ENCODE results near the gene ARMC7. TPM values are rescaled to one million over a fixed set of nuclear protein-coding genes. Genes with fewer than 3 reads are reported as not detected.
"Not testable (repeated sequence)": the region's sequence is repeated elsewhere in the genome, so short reads cannot be mapped to it uniquely, and the experiment has no call there.

ARMC7 gene
- total RNA-seq, 2 donors from 2014 or later = 8.9 to 9.3 TPM

GRCh38 chr17:75115555-75115954 lies 5.8 kb downstream of the ARMC7 start:
- Mint-ChIP-seq H3K27me3 (no peaks in the 10 kb centered on the region), H3K36me3 (ENCODE audit: low read depth) (peaks cover 7% of the 10 kb centered on the region), H3K27ac (peak overlapping the region; percentile 96), H3K4me1 (peaks cover 28% of the 10 kb centered on the region), H3K4me3 (no peak overlapping the region)
- H3K9me3 ChIP-seq (ENCODE audit: control insufficient read depth, low read length, poor library complexity, severe bottlenecking) = no peaks in the 10 kb centered on the region
- no peak for ATAC-seq
- no peak for DNase-seq

GRCh38 chr17:75116737-75117136 lies 7.0 kb downstream of the ARMC7 start:
- H3K27me3 Mint-ChIP-seq = no peaks in the 10 kb centered on the region
- ATAC-seq (no peak), DNase-seq (no peak)
- no peak overlapping the region for H3K4me3 Mint-ChIP-seq
- H3K27ac Mint-ChIP-seq = no peak overlapping the region
- H3K36me3 Mint-ChIP-seq (ENCODE audit: low read depth) = peaks cover 7% of the 10 kb centered on the region
- H3K4me1 Mint-ChIP-seq = peaks cover 29% of the 10 kb centered on the region
- H3K9me3 ChIP-seq (ENCODE audit: control insufficient read depth, low read length, poor library complexity, severe bottlenecking) = no peaks in the 10 kb centered on the region

- no peak for DNase-seq
- Mint-ChIP-seq H3K27ac (peak overlapping the region; percentile 43), H3K36me3 (ENCODE audit: low read depth) (peaks cover 5% of the 10 kb centered on the region), H3K4me1 (peaks cover 24% of the 10 kb centered on the region), H3K27me3 (no peaks in the 10 kb centered on the region), H3K4me3 (no peak overlapping the region)
- no peaks in the 10 kb centered on the region for H3K9me3 ChIP-seq (ENCODE audit: control insufficient read depth, low read length, poor library complexity, severe bottlenecking)
- ATAC-seq = no peak
Measured at GRCh38 chr17:75118307-75118706, 8.5 kb downstream of the ARMC7 start.

- Mint-ChIP-seq H3K27ac (peak overlapping the region; percentile 78), H3K36me3 (ENCODE audit: low read depth) (peaks cover 7% of the 10 kb centered on the region)
Measured at GRCh38 chr17:75124041-75124818, 14.5 kb downstream of the ARMC7 start.

GRCh38 chr17:75124819-75125162 lies 15.0 kb downstream of the ARMC7 start:
- peaks cover 24% of the 10 kb centered on the region for H3K4me1 Mint-ChIP-seq
- H3K4me3 Mint-ChIP-seq = peak overlapping the region; percentile 52
- peaks cover 7% of the 10 kb centered on the region for H3K36me3 Mint-ChIP-seq (ENCODE audit: low read depth)

More at GRCh38 chr17:75124041-75124818, 14.5 kb downstream of the ARMC7 start:
- Mint-ChIP-seq H3K27me3 (no peaks in the 10 kb centered on the region), H3K4me1 (peaks cover 21% of the 10 kb centered on the region), H3K4me3 (peak overlapping the region; percentile 21)
- H3K9me3 ChIP-seq (ENCODE audit: control insufficient read depth, low read length, poor library complexity, severe bottlenecking) = no peaks in the 10 kb centered on the region
- peak in 1 of 3 donors; percentile 45 for DNase-seq
- ATAC-seq = peak; percentile 84

GRCh38 chr17:75125984-75126383 lies 16.2 kb downstream of the ARMC7 start:
- DNase-seq (no peak), ATAC-seq (no peak)
- peaks cover 2% of the 10 kb centered on the region for H3K36me3 Mint-ChIP-seq (ENCODE audit: low read depth)
- no peaks in the 10 kb centered on the region for H3K9me3 ChIP-seq (ENCODE audit: control insufficient read depth, low read length, poor library complexity, severe bottlenecking)
- H3K4me1 Mint-ChIP-seq = peaks cover 26% of the 10 kb centered on the region
- no peaks in the 10 kb centered on the region for H3K27me3 Mint-ChIP-seq
- peak overlapping the region; percentile 78 for H3K27ac Mint-ChIP-seq
- peak overlapping the region; percentile 33 for H3K4me3 Mint-ChIP-seq

More at GRCh38 chr17:75124819-75125162, 15.0 kb downstream of the ARMC7 start:
- no peaks in the 10 kb centered on the region for H3K9me3 ChIP-seq (ENCODE audit: control insufficient read depth, low read length, poor library complexity, severe bottlenecking)
- Mint-ChIP-seq H3K27me3 (no peaks in the 10 kb centered on the region), H3K27ac (peak overlapping the region; percentile 78)
- DNase-seq = no peak
- ATAC-seq = peak; percentile 9

- peak overlapping the region; percentile 78 for H3K27ac Mint-ChIP-seq
- no peaks in the 10 kb centered on the region for H3K9me3 ChIP-seq (ENCODE audit: control insufficient read depth, low read length, poor library complexity, severe bottlenecking)
Measured at GRCh38 chr17:75126954-75127353, 17.2 kb downstream of the ARMC7 start.

GRCh38 chr17:75127936-75128335 lies 18.2 kb downstream of the ARMC7 start:
- not testable (repeated sequence) for ATAC-seq; H3K4me3 Mint-ChIP-seq; DNase-seq; H3K36me3 Mint-ChIP-seq (ENCODE audit: low read depth); H3K27ac Mint-ChIP-seq; H3K9me3 ChIP-seq (ENCODE audit: control insufficient read depth, low read length, poor library complexity, severe bottlenecking); H3K27me3 Mint-ChIP-seq
- peaks cover 27% of the 10 kb centered on the region for H3K4me1 Mint-ChIP-seq

More at GRCh38 chr17:75126954-75127353, 17.2 kb downstream of the ARMC7 start:
- no peak for DNase-seq
- Mint-ChIP-seq H3K27me3 (no peaks in the 10 kb centered on the region), H3K4me1 (peaks cover 23% of the 10 kb centered on the region), H3K4me3 (no peak overlapping the region), H3K36me3 (ENCODE audit: low read depth) (peaks cover 2% of the 10 kb centered on the region)
- ATAC-seq = no peak

- peaks cover 2% of the 10 kb centered on the region for H3K36me3 Mint-ChIP-seq (ENCODE audit: low read depth)
- H3K4me3 Mint-ChIP-seq = no peak overlapping the region
- peaks cover 26% of the 10 kb centered on the region for H3K4me1 Mint-ChIP-seq
- no peak for ATAC-seq
- no peaks in the 10 kb centered on the region for H3K9me3 ChIP-seq (ENCODE audit: control insufficient read depth, low read length, poor library complexity, severe bottlenecking)
- peak overlapping the region; percentile 75 for H3K27ac Mint-ChIP-seq
- H3K27me3 Mint-ChIP-seq = no peaks in the 10 kb centered on the region
- DNase-seq = no peak
Measured at GRCh38 chr17:75128694-75129505, 19.1 kb downstream of the ARMC7 start.

- DNase-seq (no peak), ATAC-seq (no peak)
- Mint-ChIP-seq H3K4me1 (peaks cover 22% of the 10 kb centered on the region), H3K27me3 (no peaks in the 10 kb centered on the region), H3K4me3 (no peak overlapping the region), H3K27ac (peak overlapping the region; percentile 75), H3K36me3 (ENCODE audit: low read depth) (no peaks in the 10 kb centered on the region)
- H3K9me3 ChIP-seq (ENCODE audit: control insufficient read depth, low read length, poor library complexity, severe bottlenecking) = no peaks in the 10 kb centered on the region
Measured at GRCh38 chr17:75129576-75129975, 19.8 kb downstream of the ARMC7 start.

- Mint-ChIP-seq H3K4me3 (peak overlapping the region; percentile 92), H3K27me3 (no peaks in the 10 kb centered on the region), H3K4me1 (peaks cover 21% of the 10 kb centered on the region), H3K27ac (peak overlapping the region; percentile 82), H3K36me3 (ENCODE audit: low read depth) (no peaks in the 10 kb centered on the region)
- ATAC-seq (no peak), DNase-seq (no peak)
- no peaks in the 10 kb centered on the region for H3K9me3 ChIP-seq (ENCODE audit: control insufficient read depth, low read length, poor library complexity, severe bottlenecking)
Measured at GRCh38 chr17:75130059-75130631, 20.4 kb downstream of the ARMC7 start.

- ATAC-seq (peak; percentile 72), DNase-seq (peak in 2 of 3 donors; percentile 28 to 32)
- H3K4me3 Mint-ChIP-seq = peak overlapping the region; percentile 92
- H3K9me3 ChIP-seq (ENCODE audit: control insufficient read depth, low read length, poor library complexity, severe bottlenecking) = no peaks in the 10 kb centered on the region
- peak overlapping the region; percentile 82 for H3K27ac Mint-ChIP-seq
- H3K36me3 Mint-ChIP-seq (ENCODE audit: low read depth) = no peaks in the 10 kb centered on the region
- H3K27me3 Mint-ChIP-seq = no peaks in the 10 kb centered on the region
- H3K4me1 Mint-ChIP-seq = peaks cover 17% of the 10 kb centered on the region
Measured at GRCh38 chr17:75130632-75131277, 21.0 kb downstream of the ARMC7 start.

Measured in T-helper 17 cell (primary cell).